ENCODE data around the gene SMYD3.

Gene SMYD3

GRCh38 chr1:245754463-245754961, 752.6 kb downstream of the SMYD3 start:
- POLR2A ChIA-PET = no interaction called here
- no peak for TF ChIP-seq ELF4 (IDR thresholded peaks at IDR 0.05)
- TF ChIP-seq HDGF (IDR thresholded peaks at IDR 0.05; ENCODE audit: borderline replicate concordance) = no peak
- TF ChIP-seq LEF1 (IDR thresholded peaks at IDR 0.05; ENCODE audit: borderline replicate concordance) = no peak
- no peak for TF ChIP-seq SP1 (IDR thresholded peaks at IDR 0.05)
- TF ChIP-seq, protein P1, sequence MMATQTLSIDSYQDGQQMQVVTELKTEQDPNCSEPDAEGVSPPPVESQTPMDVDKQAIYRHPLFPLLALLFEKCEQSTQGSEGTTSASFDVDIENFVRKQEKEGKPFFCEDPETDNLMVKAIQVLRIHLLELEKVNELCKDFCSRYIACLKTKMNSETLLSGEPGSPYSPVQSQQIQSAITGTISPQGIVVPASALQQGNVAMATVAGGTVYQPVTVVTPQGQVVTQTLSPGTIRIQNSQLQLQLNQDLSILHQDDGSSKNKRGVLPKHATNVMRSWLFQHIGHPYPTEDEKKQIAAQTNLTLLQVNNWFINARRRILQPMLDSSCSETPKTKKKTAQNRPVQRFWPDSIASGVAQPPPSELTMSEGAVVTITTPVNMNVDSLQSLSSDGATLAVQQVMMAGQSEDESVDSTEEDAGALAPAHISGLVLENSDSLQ (IDR thresholded peaks at IDR 0.05) = no peak
- no peak for TF ChIP-seq CTBP1 (IDR thresholded peaks at IDR 0.05; ENCODE audit: borderline replicate concordance)
- no peak for TF ChIP-seq BHLHE40 (IDR thresholded peaks at IDR 0.05; ENCODE audit: borderline replicate concordance)
- no peak for TF ChIP-seq ZNF384 (IDR thresholded peaks at IDR 0.05)
- TF ChIP-seq L3MBTL2 (conservative IDR thresholded peaks at IDR 0.05) = no peak
- no peak for TF ChIP-seq NFRKB (IDR thresholded peaks at IDR 0.05)
- no peak for TF ChIP-seq TARDBP (IDR thresholded peaks at IDR 0.05)
- no peak for TF ChIP-seq FOXK2 (IDR thresholded peaks at IDR 0.05)

GRCh38 chr1:245753807-245754206, 753.3 kb downstream of the SMYD3 start:
- TF ChIP-seq BHLHE40 (IDR thresholded peaks at IDR 0.05; ENCODE audit: borderline replicate concordance) (no peak), ELF4 (IDR thresholded peaks at IDR 0.05) (no peak), SP1 (IDR thresholded peaks at IDR 0.05) (no peak)
- ChIA-PET CTCF (no interaction called here), POLR2A (interaction anchor here (0.6 kb wide), 1 partner anchor 30 kb away, joined by 3 read pairs; no protein-coding TSS in a partner anchor)
- no peak for DNase-seq (ENCODE audit: extremely low spot score)

More at GRCh38 chr1:245754463-245754961, 752.6 kb downstream of the SMYD3 start:
- no peak for DNase-seq (ENCODE audit: extremely low spot score)
- CTCF ChIA-PET = no interaction called here

- ChIA-PET POLR2A (no interaction called here), CTCF (no interaction called here)
- no peak for DNase-seq (ENCODE audit: extremely low spot score)
- TF ChIP-seq FOXM1 (IDR thresholded peaks at IDR 0.05; ENCODE audit: borderline replicate concordance) (no peak), LEF1 (IDR thresholded peaks at IDR 0.05; ENCODE audit: borderline replicate concordance) (no peak), SUZ12 (IDR thresholded peaks at IDR 0.05) (no peak), SP1 (IDR thresholded peaks at IDR 0.05) (no peak), L3MBTL2 (conservative IDR thresholded peaks at IDR 0.05) (no peak), TARDBP (IDR thresholded peaks at IDR 0.05) (no peak), HDGF (IDR thresholded peaks at IDR 0.05; ENCODE audit: borderline replicate concordance) (no peak)
- TF ChIP-seq, protein P1 (IDR thresholded peaks at IDR 0.05) = no peak
Measured at GRCh38 chr1:245752561-245752960, 754.5 kb downstream of the SMYD3 start.

DNA sequence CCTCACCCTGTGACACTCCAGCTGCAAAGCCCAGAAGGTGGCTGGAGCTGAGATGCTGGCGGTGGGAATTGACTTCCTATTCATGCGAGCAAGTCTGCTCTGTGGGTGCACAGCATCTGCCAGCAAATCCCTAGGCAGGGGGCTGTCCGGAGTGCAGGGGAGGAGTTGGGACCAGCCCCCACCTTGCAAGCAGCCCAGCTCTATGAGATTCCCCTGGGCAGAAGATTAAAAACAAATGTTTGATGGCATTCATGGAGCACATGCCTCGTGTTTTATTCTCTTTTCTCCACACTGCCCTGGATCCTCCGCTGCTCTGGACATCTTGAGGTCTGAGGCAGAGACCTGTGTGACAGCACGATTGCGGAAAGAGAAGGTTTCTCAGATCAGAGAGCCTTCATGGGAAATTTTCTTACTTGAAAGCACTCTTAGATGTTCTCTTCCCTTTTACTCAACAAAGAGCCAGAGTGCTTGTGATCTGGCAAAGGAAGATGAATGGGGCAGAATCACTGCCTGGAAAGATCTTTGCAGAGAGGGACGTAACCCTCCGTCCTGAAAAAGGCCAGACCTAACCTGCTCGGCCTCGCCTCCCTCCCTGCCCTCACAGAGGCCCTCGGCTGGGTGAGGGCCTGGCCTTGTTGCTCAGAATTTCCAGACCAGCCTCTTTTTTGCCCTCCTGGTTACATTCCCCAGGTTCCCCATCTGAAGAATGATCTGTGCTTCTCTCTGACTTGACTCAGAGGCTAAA, 755.2 kb downstream of the SMYD3 start:
- ChIA-PET POLR2A (no interaction called here), CTCF (no interaction called here)
- DNase-seq (ENCODE audit: extremely low spot score) = no peak
- TF ChIP-seq LEF1 (IDR thresholded peaks at IDR 0.05; ENCODE audit: borderline replicate concordance) (no peak), SP1 (IDR thresholded peaks at IDR 0.05) (no peak), ELF4 (IDR thresholded peaks at IDR 0.05) (no peak), HDGF (IDR thresholded peaks at IDR 0.05; ENCODE audit: borderline replicate concordance) (no peak), FOXK2 (IDR thresholded peaks at IDR 0.05) (no peak)
- TF ChIP-seq, protein P1 (IDR thresholded peaks at IDR 0.05) = no peak

DNA sequence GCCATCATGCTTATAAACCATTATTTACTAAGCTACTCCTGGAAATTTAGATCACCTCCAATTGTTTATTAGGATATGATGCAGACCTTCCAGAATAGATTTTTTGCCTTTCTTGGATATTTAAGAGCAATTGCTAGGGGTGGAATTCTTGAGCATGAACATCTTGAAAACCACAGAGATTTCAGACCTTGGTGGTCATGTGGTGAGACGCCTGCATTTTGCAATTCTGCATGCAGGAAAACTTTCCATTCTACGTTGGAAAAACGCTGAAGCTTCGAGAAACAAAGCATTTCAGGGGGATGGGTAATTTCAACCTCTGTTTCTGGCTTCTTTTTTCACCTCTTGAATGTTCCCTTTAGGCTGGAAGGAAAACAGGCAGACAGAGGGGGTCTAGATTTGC, 756.0 kb downstream of the SMYD3 start:
- CTCF ChIA-PET = no interaction called here
- POLR2A ChIA-PET = no interaction called here
- no peak for DNase-seq (ENCODE audit: extremely low spot score)
- TF ChIP-seq L3MBTL2 (conservative IDR thresholded peaks at IDR 0.05) (no peak), FOXA1 (IDR thresholded peaks at IDR 0.05) (no peak), NFRKB (IDR thresholded peaks at IDR 0.05) (no peak), ELF4 (IDR thresholded peaks at IDR 0.05) (no peak), ZNF384 (IDR thresholded peaks at IDR 0.05) (no peak), FOXK2 (IDR thresholded peaks at IDR 0.05) (no peak), TARDBP (IDR thresholded peaks at IDR 0.05) (no peak), FOXM1 (IDR thresholded peaks at IDR 0.05; ENCODE audit: borderline replicate concordance) (no peak), ARNT (IDR thresholded peaks at IDR 0.05) (no peak), SP1 (IDR thresholded peaks at IDR 0.05) (no peak), SUZ12 (IDR thresholded peaks at IDR 0.05) (no peak), HDGF (IDR thresholded peaks at IDR 0.05; ENCODE audit: borderline replicate concordance) (no peak), CTBP1 (IDR thresholded peaks at IDR 0.05; ENCODE audit: borderline replicate concordance) (no peak), LEF1 (IDR thresholded peaks at IDR 0.05; ENCODE audit: borderline replicate concordance) (no peak), BHLHE40 (IDR thresholded peaks at IDR 0.05; ENCODE audit: borderline replicate concordance) (no peak)
- TF ChIP-seq, protein P1 (IDR thresholded peaks at IDR 0.05) = no peak

- POLR2A ChIA-PET = no interaction called here
- TF ChIP-seq L3MBTL2 (conservative IDR thresholded peaks at IDR 0.05) (no peak), FOXM1 (IDR thresholded peaks at IDR 0.05; ENCODE audit: borderline replicate concordance) (no peak), CTBP1 (IDR thresholded peaks at IDR 0.05; ENCODE audit: borderline replicate concordance) (no peak), SUZ12 (IDR thresholded peaks at IDR 0.05) (no peak), LEF1 (IDR thresholded peaks at IDR 0.05; ENCODE audit: borderline replicate concordance) (no peak), BHLHE40 (IDR thresholded peaks at IDR 0.05; ENCODE audit: borderline replicate concordance) (no peak), TARDBP (IDR thresholded peaks at IDR 0.05) (no peak), HDGF (IDR thresholded peaks at IDR 0.05; ENCODE audit: borderline replicate concordance) (no peak), SP1 (IDR thresholded peaks at IDR 0.05) (no peak), ZNF384 (IDR thresholded peaks at IDR 0.05) (no peak), NFRKB (IDR thresholded peaks at IDR 0.05) (no peak), FOXA1 (IDR thresholded peaks at IDR 0.05) (no peak), ELF4 (IDR thresholded peaks at IDR 0.05) (no peak)
- TF ChIP-seq, protein P1 (IDR thresholded peaks at IDR 0.05) = no peak
- CTCF ChIA-PET = no interaction called here
- no peak for DNase-seq (ENCODE audit: extremely low spot score)
Measured at GRCh38 chr1:245750261-245750660, 756.8 kb downstream of the SMYD3 start.

Data from HEK293T (cell line).